Esophagus muscularis mucosa (tissue), 4 donors: ENCODE results near the gene FMN1. TPM values are rescaled to one million over a fixed set of nuclear protein-coding genes. Genes with fewer than 3 reads are reported as not detected.

ENCODE experiments used
- DNase-seq: peaks from one replicate; pipeline ENCODE4 v3.0.0-alpha.2; 2017; ENCODE audit errors: extremely low spot score
- H3K27ac ChIP-seq, 4 donors: fragments of 200-600 bp; sonication (generic); replicated peaks in 1 of 4; 1 replicate in 3 of 4; 2 replicates in 1 of 4; pipeline ENCODE4 v1.5.1; 2016 to 2019; ENCODE audit warnings: mild to moderate bottlenecking in 1 of 4
- H3K27me3 ChIP-seq, 4 donors: fragments of 200-600 bp; sonication (generic); one replicate each; pipeline versions ENCODE4 v1.5.1 to v1.6.0; 2016 to 2019
- H3K36me3 ChIP-seq, 4 donors: fragments of 200-600 bp; sonication (generic); one replicate each; pipeline ENCODE4 v1.5.1; 2016 to 2019
- H3K4me1 ChIP-seq, 4 donors: fragments of 200-600 bp; sonication (generic); one replicate each; pipeline ENCODE4 v1.5.1; 2016 to 2019
- H3K4me3 ChIP-seq, 4 donors: fragments of 200-600 bp; sonication (generic); 1 replicate in 2 of 4; 2 replicates in 2 of 4; pipeline ENCODE4 v1.5.1; 2016 to 2019; ENCODE audit warnings: mild to moderate bottlenecking in 4 of 4, moderate library complexity in 1 of 4
- H3K9me3 ChIP-seq, 4 donors: fragments of 200-600 bp; sonication (generic); 1 replicate in 3 of 4; 2 replicates in 1 of 4; pipeline ENCODE4 v1.5.1; 2016 to 2019
- CTCF ChIP-seq, 3 experiments: fragments of 200-600 bp in 2 of 3; fragments of 450-650 bp in 1 of 3; sonication (generic) in 2 of 3; IDR thresholded peaks; one replicate each; pipeline ENCODE4 v1.5.1; 2017 to 2019; ENCODE audit warnings: antibody characterized with exemption in 3 of 3, mild to moderate bottlenecking in 2 of 3, moderate library complexity in 1 of 3
- EP300 ChIP-seq: sonication (generic); formaldehyde crosslinking; IDR thresholded peaks from one replicate; pipeline ENCODE4 v1.6.1; 2017; ENCODE audit warnings: antibody characterized with exemption
- POLR2A ChIP-seq: fragments of 450-650 bp; IDR thresholded peaks from one replicate; pipeline ENCODE4 v1.6.1; 2017; ENCODE audit warnings: antibody characterized with exemption, moderate library complexity, mild to moderate bottlenecking, low read depth
- POLR2AphosphoS5 ChIP-seq, 2 donors: sonication (generic); formaldehyde crosslinking; IDR thresholded peaks; one replicate each; pipeline ENCODE4 v1.6.1; 2017; ENCODE audit warnings: antibody characterized with exemption in 2 of 2
- WGBS: methylation state at CpG from one replicate; pipeline ENCODE4 v1.1.5; 2018; 5-methylcytosine and 5-hydroxymethylcytosine counted together
- intact Hi-C: fragments of 100-400 bp; cut with DNase I; formaldehyde crosslinking; loops from one replicate; pipeline ENCODE4 v1.15.1; 2023
- total RNA-seq, 4 donors: library from RNA; depleted of rRNA; stranded (reverse); fragments of >200 nt; gene quantifications; one replicate each; pipeline versions ENCODE4 v1.1.0 to v1.2.1, GENCODE V29; 2016

FMN1 gene
- total RNA-seq, 4 donors from 2014 or later = 4.8 to 12.5 (median 8.6) TPM

GRCh38 chr15:32790352-32790999 is 404.0 kb downstream of the FMN1 start:
- intact Hi-C loops = no loop called here
- no peaks in the 10 kb centered on the region for H3K36me3 ChIP-seq
- no peak overlapping the region for H3K27ac ChIP-seq
- DNase-seq = no peak
- TF ChIP-seq CTCF (IDR thresholded peaks at IDR 0.05) = no peak
- no peak for TF ChIP-seq EP300
- 93% methylated on average over 2 of the region's 2 CpGs for WGBS
- H3K27me3 ChIP-seq = no peaks in the 10 kb centered on the region
- no peak overlapping the region for H3K4me3 ChIP-seq
- H3K4me1 ChIP-seq = peaks cover 0 to 8% (median 3%) of the 10 kb centered on the region in 4 donors
- H3K9me3 ChIP-seq = no peaks in the 10 kb centered on the region

- intact Hi-C loops = loop anchor here (1.0 kb wide), 1 partner anchor 16 kb away; no protein-coding TSS in a partner anchor
- no peaks in the 10 kb centered on the region for H3K27me3 ChIP-seq
- H3K36me3 ChIP-seq = no peaks in the 10 kb centered on the region
- H3K4me3 ChIP-seq = no peak overlapping the region
- H3K9me3 ChIP-seq = no peaks in the 10 kb centered on the region
- no peak for DNase-seq
- H3K27ac ChIP-seq = no peak overlapping the region
- peaks cover 0 to 8% (median 3%) of the 10 kb centered on the region in 4 donors for H3K4me1 ChIP-seq
- 52% methylated on average over 5 of the region's 5 CpGs for WGBS
- TF ChIP-seq POLR2AphosphoS5 (IDR thresholded peaks at IDR 0.05) (no peak), POLR2A (no peak), EP300 (no peak), CTCF (IDR thresholded peaks at IDR 0.05) (no peak)
Observed at GRCh38 chr15:32787949-32788348, 406.6 kb downstream of the FMN1 start.

- no peaks in the 10 kb centered on the region for H3K27me3 ChIP-seq
- H3K9me3 ChIP-seq = no peaks in the 10 kb centered on the region
- no peak overlapping the region for H3K4me3 ChIP-seq
- TF ChIP-seq CTCF (IDR thresholded peaks at IDR 0.05) (no peak), POLR2A (no peak), POLR2AphosphoS5 (IDR thresholded peaks at IDR 0.05) (no peak), EP300 (no peak)
- WGBS = 93% methylated on average over 7 of the region's 7 CpGs
- no peak overlapping the region for H3K27ac ChIP-seq
- H3K4me1 ChIP-seq = peaks cover 0 to 8% (median 3%) of the 10 kb centered on the region in 4 donors
- no peak for DNase-seq
- H3K36me3 ChIP-seq = no peaks in the 10 kb centered on the region
- intact Hi-C loops = loop anchor here (1.0 kb wide), 1 partner anchor 15 kb away; no protein-coding TSS in a partner anchor
Observed at GRCh38 chr15:32786906-32787305, 407.6 kb downstream of the FMN1 start.

GRCh38 chr15:32784581-32784980 is 409.9 kb downstream of the FMN1 start:
- Histone ChIP-seq H3K4me3 (no peak overlapping the region), H3K9me3 (no peaks in the 10 kb centered on the region), H3K36me3 (no peaks in the 10 kb centered on the region), H3K27ac (no peak overlapping the region), H3K27me3 (no peaks in the 10 kb centered on the region), H3K4me1 (no peaks in the 10 kb centered on the region)
- no peak for TF ChIP-seq CTCF (IDR thresholded peaks at IDR 0.05)
- TF ChIP-seq POLR2A = no peak
- no peak for DNase-seq
- intact Hi-C loops = no loop called here

GRCh38 chr15:32781781-32782180 is 412.7 kb downstream of the FMN1 start:
- H3K36me3 ChIP-seq = no peaks in the 10 kb centered on the region
- no peak overlapping the region for H3K4me3 ChIP-seq
- no peak overlapping the region for H3K27ac ChIP-seq
- peaks cover 0 to 7% (median 0%) of the 10 kb centered on the region in 4 donors for H3K9me3 ChIP-seq
- H3K4me1 ChIP-seq = no peaks in the 10 kb centered on the region
- 94% methylated on average over 3 of the region's 3 CpGs for WGBS
- DNase-seq = no peak
- intact Hi-C loops = no loop called here
- TF ChIP-seq CTCF (IDR thresholded peaks at IDR 0.05) (no peak), POLR2A (no peak), EP300 (no peak), POLR2AphosphoS5 (IDR thresholded peaks at IDR 0.05) (no peak)
- no peaks in the 10 kb centered on the region for H3K27me3 ChIP-seq
